Measurements from ENCODE around the gene NME2. TPM values are rescaled to one million over a fixed set of nuclear protein-coding genes. Genes with fewer than 3 reads are reported as not detected.

The NME2 gene
- total and polyA plus RNA-seq, 2 of the 8 experiments (the other 6 are each of a cell fraction or from before 2014, with no cell fraction given): 827 to 929 TPM

DNA sequence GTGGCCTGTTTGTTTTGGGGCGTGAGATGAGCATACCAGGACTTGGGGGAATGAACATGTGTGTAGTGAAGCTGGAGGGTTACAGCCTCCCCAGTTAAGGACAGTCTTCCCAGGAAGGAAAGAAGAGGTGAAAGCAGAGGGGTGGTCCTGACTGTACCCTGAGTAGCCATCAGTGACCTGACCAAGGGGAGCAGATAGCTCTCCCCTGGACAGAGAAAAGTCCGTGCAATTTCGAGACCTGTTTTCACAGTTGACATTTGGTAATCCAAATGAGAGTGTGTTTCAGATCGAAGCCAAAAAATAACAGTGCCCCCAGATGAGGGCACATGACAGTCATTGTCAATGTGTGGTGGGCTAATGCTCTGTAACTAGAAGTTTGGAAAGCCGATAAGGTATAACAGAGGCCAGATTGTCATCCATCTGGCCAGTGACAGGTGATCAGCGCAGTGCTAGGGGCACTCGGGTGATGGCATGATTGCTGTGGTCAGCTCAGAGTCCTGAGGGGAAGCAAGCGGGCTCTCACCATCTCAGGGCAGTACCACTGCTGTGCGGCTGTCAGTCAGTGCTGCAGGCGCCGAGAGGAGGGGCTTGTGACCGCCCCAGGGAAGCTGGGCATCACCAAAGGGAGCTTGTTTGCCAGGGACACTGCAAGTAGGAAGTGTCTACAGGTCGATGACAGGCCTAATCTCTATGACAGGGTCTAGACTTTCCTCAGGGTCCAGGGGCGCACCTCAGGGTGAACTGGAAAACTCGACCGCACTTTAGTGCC, 1.1 kb upstream of the NME2 start (continued):
- TF ChIP-seq BACH1 (IDR thresholded peaks at IDR 0.05; ENCODE audit: low read length): no peak
- no peak for TF ChIP-seq HDAC6 (IDR thresholded peaks at IDR 0.05; ENCODE audit: low read depth, low read length)

Data from H1 (cell line).